Stomach (tissue), 4 donors: ENCODE results near the gene PIEZO1.

Source experiments
- POLR2A ChIP-seq, 4 donors: fragments of 450-650 bp; IDR thresholded peaks; one replicate each; pipeline ENCODE4 v1.6.1; 2016; ENCODE audit warnings: antibody characterized with exemption in 4 of 4, control low read depth in 2 of 4, mild to moderate bottlenecking in 1 of 4, moderate library complexity in 1 of 4
- POLR2AphosphoS5 ChIP-seq, 3 donors: sonication (generic); formaldehyde crosslinking; IDR thresholded peaks; one replicate each; pipeline ENCODE4 v1.6.1; 2016; ENCODE audit warnings: antibody characterized with exemption in 3 of 3
- TF ChIP-seq, protein P1 (sequence below), 7 experiments: fragments of 450-650 bp in 4 of 7; fragments of 200-600 bp in 3 of 7; sonication (generic) in 3 of 7; IDR thresholded peaks; one replicate each; pipeline ENCODE4 v1.5.1; 2016 to 2019; ENCODE audit warnings: antibody characterized with exemption in 7 of 7, control low read depth in 2 of 7, mild to moderate bottlenecking in 1 of 7

DNA sequence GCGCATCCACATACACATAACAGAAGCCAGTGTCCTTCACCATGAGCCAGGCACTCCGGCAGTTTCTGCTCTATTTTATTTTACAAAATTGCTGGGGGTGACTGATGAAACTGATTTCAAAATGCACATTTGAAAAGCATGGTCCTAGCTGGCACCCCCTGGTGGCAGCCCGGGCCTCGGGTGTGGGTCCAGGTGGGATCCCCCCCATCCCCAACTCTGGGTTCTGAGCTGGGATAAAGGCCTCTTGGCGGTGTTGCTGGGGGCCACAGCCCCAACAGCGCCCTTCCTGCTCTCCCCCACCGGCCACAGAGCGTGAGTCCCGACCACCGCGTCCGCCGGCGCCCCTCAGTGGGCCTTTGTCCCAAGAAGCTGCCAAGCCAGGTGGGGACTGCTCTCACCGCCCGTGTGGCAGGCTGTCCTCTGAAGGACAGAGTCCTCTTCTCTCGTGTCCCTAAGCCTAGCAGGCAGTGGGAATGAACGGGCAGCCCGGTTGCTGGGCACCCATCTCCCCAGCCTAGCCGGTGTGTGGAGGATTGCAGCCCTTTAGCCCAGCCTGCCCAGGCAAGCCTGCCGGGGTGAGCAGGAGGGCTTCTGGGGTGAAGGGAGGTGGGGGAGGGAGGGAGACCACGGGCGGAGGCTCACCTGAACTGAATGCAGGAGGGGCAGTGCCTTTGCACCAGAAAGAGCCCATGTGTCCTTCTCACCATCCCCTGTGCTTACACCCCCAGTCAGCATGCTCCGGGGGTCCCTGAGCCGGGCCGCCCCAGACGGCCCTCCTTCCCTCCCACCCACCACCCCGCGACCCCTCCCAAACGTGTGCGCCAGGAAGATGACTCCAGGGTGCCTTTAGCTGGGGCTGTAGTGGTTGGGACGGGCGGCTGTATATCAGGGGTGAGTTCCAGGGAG is 99.6 kb downstream of the PIEZO1 start:
- TF ChIP-seq, protein P1, sequence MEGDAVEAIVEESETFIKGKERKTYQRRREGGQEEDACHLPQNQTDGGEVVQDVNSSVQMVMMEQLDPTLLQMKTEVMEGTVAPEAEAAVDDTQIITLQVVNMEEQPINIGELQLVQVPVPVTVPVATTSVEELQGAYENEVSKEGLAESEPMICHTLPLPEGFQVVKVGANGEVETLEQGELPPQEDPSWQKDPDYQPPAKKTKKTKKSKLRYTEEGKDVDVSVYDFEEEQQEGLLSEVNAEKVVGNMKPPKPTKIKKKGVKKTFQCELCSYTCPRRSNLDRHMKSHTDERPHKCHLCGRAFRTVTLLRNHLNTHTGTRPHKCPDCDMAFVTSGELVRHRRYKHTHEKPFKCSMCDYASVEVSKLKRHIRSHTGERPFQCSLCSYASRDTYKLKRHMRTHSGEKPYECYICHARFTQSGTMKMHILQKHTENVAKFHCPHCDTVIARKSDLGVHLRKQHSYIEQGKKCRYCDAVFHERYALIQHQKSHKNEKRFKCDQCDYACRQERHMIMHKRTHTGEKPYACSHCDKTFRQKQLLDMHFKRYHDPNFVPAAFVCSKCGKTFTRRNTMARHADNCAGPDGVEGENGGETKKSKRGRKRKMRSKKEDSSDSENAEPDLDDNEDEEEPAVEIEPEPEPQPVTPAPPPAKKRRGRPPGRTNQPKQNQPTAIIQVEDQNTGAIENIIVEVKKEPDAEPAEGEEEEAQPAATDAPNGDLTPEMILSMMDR (IDR thresholded peaks at IDR 0.05), result peak in 4 of 7 experiments; percentile 18 to 61 (median 26)
- no peak for TF ChIP-seq POLR2AphosphoS5 (IDR thresholded peaks at IDR 0.05)
- TF ChIP-seq POLR2A (IDR thresholded peaks at IDR 0.05), result no peak
